HUES6 (cell line): ENCODE data around the gene UBASH3A.

ENCODE experiments used
- H3K27ac ChIP-seq: 2 replicates; pipeline ENCODE4 v1.7.0; 2013; ENCODE audit warnings: low read depth, mild to moderate bottlenecking, low read length, inconsistent platforms
- H3K27me3 ChIP-seq: 2 replicates; pipeline ENCODE4 v1.6.1; 2013; ENCODE audit warnings: low read length; ENCODE audit not compliant: control insufficient read depth, insufficient read depth
- H3K36me3 ChIP-seq: 2 replicates; pipeline ENCODE4 v1.6.1; 2013; ENCODE audit warnings: low read length; ENCODE audit not compliant: control insufficient read depth, insufficient read depth
- H3K4me1 ChIP-seq: 2 replicates; pipeline ENCODE4 v1.6.1; 2013; ENCODE audit warnings: low read length; ENCODE audit not compliant: control insufficient read depth, insufficient read depth
- H3K4me3 ChIP-seq: 2 replicates; pipeline ENCODE4 v1.5.1; 2013; ENCODE audit warnings: low read depth, low read length
- H3K9ac ChIP-seq: one replicate; pipeline ENCODE4 v1.6.1; 2013; ENCODE audit warnings: mild to moderate bottlenecking, low read length
- H3K9me3 ChIP-seq: 2 replicates; pipeline ENCODE4 v1.6.1; 2013; ENCODE audit warnings: low read depth, low read length; ENCODE audit not compliant: control insufficient read depth, insufficient read depth

UBASH3A gene

GRCh38 chr21:42403611-42404231, at the start of gene UBASH3A:
TSS of gene UBASH3A (plus strand) at chr21:42403902. CDS start at chr21:42403946, 44 bp downstream.
- no peak within 1 kb of the TSS for H3K9ac ChIP-seq
- no peak within 1 kb of the TSS for H3K27ac ChIP-seq
- no peak within 1 kb of the TSS for H3K4me3 ChIP-seq
- no peaks in the 10 kb centered on the region for H3K4me1 ChIP-seq
- no peaks in the 10 kb centered on the region for H3K36me3 ChIP-seq
- peaks cover 7% of the 10 kb centered on the region for H3K9me3 ChIP-seq
- no peaks in the 10 kb centered on the region for H3K27me3 ChIP-seq

GRCh38 chr21:42356046-42356445, 47.7 kb upstream of the UBASH3A start:
- H3K36me3 ChIP-seq = no peaks in the 10 kb centered on the region
- no peak overlapping the region for H3K4me3 ChIP-seq
- H3K27me3 ChIP-seq = no peaks in the 10 kb centered on the region
- no peaks in the 10 kb centered on the region for H3K4me1 ChIP-seq
- no peak overlapping the region for H3K27ac ChIP-seq
- H3K9ac ChIP-seq = no peak overlapping the region
- peaks cover 16% of the 10 kb centered on the region for H3K9me3 ChIP-seq

GRCh38 chr21:42356650-42357049, 47.1 kb upstream of the UBASH3A start:
- H3K4me3 ChIP-seq = no peak overlapping the region
- H3K4me1 ChIP-seq = no peaks in the 10 kb centered on the region
- H3K27ac ChIP-seq = no peak overlapping the region
- H3K27me3 ChIP-seq = no peaks in the 10 kb centered on the region
- H3K9ac ChIP-seq = no peak overlapping the region
- H3K9me3 ChIP-seq = peaks cover 16% of the 10 kb centered on the region
- no peaks in the 10 kb centered on the region for H3K36me3 ChIP-seq

GRCh38 chr21:42357307-42357706, 46.4 kb upstream of the UBASH3A start:
- H3K27me3 ChIP-seq = no peaks in the 10 kb centered on the region
- peaks cover 16% of the 10 kb centered on the region for H3K9me3 ChIP-seq
- H3K4me3 ChIP-seq = no peak overlapping the region
- H3K27ac ChIP-seq = no peak overlapping the region
- no peaks in the 10 kb centered on the region for H3K36me3 ChIP-seq
- H3K4me1 ChIP-seq = no peaks in the 10 kb centered on the region
- no peak overlapping the region for H3K9ac ChIP-seq

- H3K4me3 ChIP-seq = no peak overlapping the region
- no peak overlapping the region for H3K27ac ChIP-seq
- no peaks in the 10 kb centered on the region for H3K27me3 ChIP-seq
- no peak overlapping the region for H3K9ac ChIP-seq
- H3K9me3 ChIP-seq = peaks cover 16% of the 10 kb centered on the region
- H3K4me1 ChIP-seq = no peaks in the 10 kb centered on the region
- H3K36me3 ChIP-seq = no peaks in the 10 kb centered on the region
These were observed 45.4 kb upstream of the UBASH3A start for GRCh38 chr21:42358261-42358660.

GRCh38 chr21:42358937-42359336, 44.8 kb upstream of the UBASH3A start:
- Histone ChIP-seq H3K4me3 (no peak overlapping the region), H3K27ac (no peak overlapping the region), H3K27me3 (no peaks in the 10 kb centered on the region), H3K36me3 (no peaks in the 10 kb centered on the region), H3K4me1 (no peaks in the 10 kb centered on the region), H3K9me3 (peaks cover 16% of the 10 kb centered on the region), H3K9ac (no peak overlapping the region)

- Histone ChIP-seq H3K9ac (no peak overlapping the region), H3K36me3 (no peaks in the 10 kb centered on the region), H3K4me3 (no peak overlapping the region), H3K9me3 (peaks cover 16% of the 10 kb centered on the region), H3K4me1 (no peaks in the 10 kb centered on the region), H3K27me3 (no peaks in the 10 kb centered on the region), H3K27ac (no peak overlapping the region)
These were observed 43.4 kb upstream of the UBASH3A start for GRCh38 chr21:42360317-42360716.

- Histone ChIP-seq H3K36me3 (no peaks in the 10 kb centered on the region), H3K4me3 (no peak overlapping the region), H3K9me3 (peaks cover 16% of the 10 kb centered on the region), H3K27me3 (no peaks in the 10 kb centered on the region), H3K27ac (no peak overlapping the region), H3K9ac (no peak overlapping the region), H3K4me1 (no peaks in the 10 kb centered on the region)
These were observed 42.4 kb upstream of the UBASH3A start for GRCh38 chr21:42361286-42361685.

GRCh38 chr21:42362198-42362597, 41.5 kb upstream of the UBASH3A start:
- H3K27ac ChIP-seq = no peak overlapping the region
- no peak overlapping the region for H3K9ac ChIP-seq
- H3K27me3 ChIP-seq = no peaks in the 10 kb centered on the region
- H3K9me3 ChIP-seq = peaks cover 16% of the 10 kb centered on the region
- H3K4me3 ChIP-seq = no peak overlapping the region
- no peaks in the 10 kb centered on the region for H3K4me1 ChIP-seq
- no peaks in the 10 kb centered on the region for H3K36me3 ChIP-seq

GRCh38 chr21:42362700-42363099, 41.0 kb upstream of the UBASH3A start:
- H3K4me3 ChIP-seq = no peak overlapping the region
- H3K4me1 ChIP-seq = no peaks in the 10 kb centered on the region
- H3K9ac ChIP-seq = no peak overlapping the region
- no peaks in the 10 kb centered on the region for H3K27me3 ChIP-seq
- no peaks in the 10 kb centered on the region for H3K36me3 ChIP-seq
- peaks cover 13% of the 10 kb centered on the region for H3K9me3 ChIP-seq
- no peak overlapping the region for H3K27ac ChIP-seq

GRCh38 chr21:42363312-42363711, 40.4 kb upstream of the UBASH3A start:
- Histone ChIP-seq H3K9me3 (peaks cover 13% of the 10 kb centered on the region), H3K4me3 (no peak overlapping the region), H3K27me3 (no peaks in the 10 kb centered on the region), H3K4me1 (no peaks in the 10 kb centered on the region), H3K9ac (no peak overlapping the region), H3K36me3 (no peaks in the 10 kb centered on the region), H3K27ac (no peak overlapping the region)
